Umbilical cord (tissue), 2 donors: ENCODE measurements around the gene PCDHGA5. TPM values are rescaled to one million over a fixed set of nuclear protein-coding genes. Genes with fewer than 3 reads are reported as not detected.
"Not testable (repeated sequence)": the region's sequence is repeated elsewhere in the genome, so short reads cannot be mapped to it uniquely, and the experiment has no call there.

Experiments used
- DNase-seq: peaks from one replicate; pipeline ENCODE4 v3.0.0-alpha.2; 2015; ENCODE audit warnings: low spot score
- total RNA-seq: library from RNA; depleted of rRNA; stranded (reverse); fragments of >200 nt; gene quantifications from one replicate; pipeline ENCODE4 v1.2.3, GENCODE V29; 2014; ENCODE audit warnings: low replicate concordance; ENCODE audit not compliant: insufficient read depth

The PCDHGA5 gene
- total RNA-seq, 1 donor from 2014 or later: 1.9 TPM

- DNase-seq: peak; percentile 6
Measured at GRCh38 chr5:141387557-141388311, 23.8 kb downstream of the PCDHGA5 start, which contains the start of gene PCDHGB4. Gene PCDHGB4 (plus strand): TSS chr5:141387698. CDS start chr5:141387885, 187 bp downstream.

GRCh38 chr5:141388661-141389060 lies 24.7 kb downstream of the PCDHGA5 start:
- no peak for DNase-seq

GRCh38 chr5:141389153-141390042 lies 25.4 kb downstream of the PCDHGA5 start:
- no peak for DNase-seq

- no peak for DNase-seq
Measured at GRCh38 chr5:141392429-141393198, 28.7 kb downstream of the PCDHGA5 start, which contains the start of gene PCDHGA8. Gene PCDHGA8 (plus strand): TSS chr5:141392633. CDS start chr5:141392814, 181 bp downstream.

GRCh38 chr5:141393267-141393666 lies 29.3 kb downstream of the PCDHGA5 start:
- no peak for DNase-seq

GRCh38 chr5:141394401-141395187 lies 30.6 kb downstream of the PCDHGA5 start:
- not testable (repeated sequence) for DNase-seq

GRCh38 chr5:141397756-141398551 lies 34.0 kb downstream of the PCDHGA5 start, which contains the start of gene PCDHGB5:
Gene PCDHGB5 (plus strand): TSS chr5:141397947. CDS start chr5:141398128, 181 bp downstream.
- DNase-seq: peak; percentile 21

GRCh38 chr5:141398608-141399007 lies 34.6 kb downstream of the PCDHGA5 start:
- DNase-seq: no peak

- DNase-seq: no peak
Measured at GRCh38 chr5:141399555-141400258, 35.7 kb downstream of the PCDHGA5 start.

GRCh38 chr5:141402553-141403243 lies 38.7 kb downstream of the PCDHGA5 start, which contains the start of gene PCDHGA9:
Gene PCDHGA9 (plus strand): TSS chr5:141402778. CDS start chr5:141402953, 175 bp downstream.
- no peak for DNase-seq

GRCh38 chr5:141403387-141403786 lies 39.4 kb downstream of the PCDHGA5 start:
- no peak for DNase-seq

- DNase-seq: peak; percentile 34
Measured at GRCh38 chr5:141407790-141408505, 44.0 kb downstream of the PCDHGA5 start, which contains the start of gene PCDHGB6. Gene PCDHGB6 (plus strand): TSS chr5:141408021. CDS start chr5:141408203, 182 bp downstream.

- no peak for DNase-seq
Measured at GRCh38 chr5:141409598-141410306, 45.8 kb downstream of the PCDHGA5 start.

- DNase-seq: no peak
Measured at GRCh38 chr5:141411575-141411974, 47.6 kb downstream of the PCDHGA5 start.

GRCh38 chr5:141412854-141413539 lies 49.0 kb downstream of the PCDHGA5 start, which contains the start of gene PCDHGA10:
Gene PCDHGA10 (plus strand): TSS chr5:141412987. CDS start chr5:141413176, 189 bp downstream.
- DNase-seq: peak; percentile 44

- no peak for DNase-seq
Measured at GRCh38 chr5:141413540-141414069, 49.6 kb downstream of the PCDHGA5 start.
